GDM1 (cell line): ENCODE data around the gene GRB10.

Source experiments
- DNase-seq: peaks from one replicate; lab custom pipeline; 2025; lab: John Stamatoyannopoulos, UW

The GRB10 gene

DNA sequence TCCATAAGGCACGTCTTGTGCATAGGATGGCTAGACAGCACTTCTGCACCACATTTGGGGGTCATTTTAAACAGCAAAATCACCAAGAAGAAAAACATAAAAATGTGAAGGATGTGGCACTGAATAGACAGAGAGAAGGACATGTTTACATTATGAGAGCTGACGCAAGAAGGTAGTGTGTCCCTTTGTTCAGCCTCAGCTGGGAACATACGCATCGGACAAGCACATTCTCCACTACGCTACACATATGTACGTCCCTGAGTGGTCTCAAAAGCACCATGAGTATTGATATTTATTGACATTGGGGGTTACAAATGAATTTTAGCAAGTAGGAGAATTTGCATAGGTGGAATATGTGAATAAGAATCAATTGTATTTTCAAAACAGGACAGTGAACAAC, 237.7 kb downstream of the GRB10 start:
- no peak for DNase-seq

DNA sequence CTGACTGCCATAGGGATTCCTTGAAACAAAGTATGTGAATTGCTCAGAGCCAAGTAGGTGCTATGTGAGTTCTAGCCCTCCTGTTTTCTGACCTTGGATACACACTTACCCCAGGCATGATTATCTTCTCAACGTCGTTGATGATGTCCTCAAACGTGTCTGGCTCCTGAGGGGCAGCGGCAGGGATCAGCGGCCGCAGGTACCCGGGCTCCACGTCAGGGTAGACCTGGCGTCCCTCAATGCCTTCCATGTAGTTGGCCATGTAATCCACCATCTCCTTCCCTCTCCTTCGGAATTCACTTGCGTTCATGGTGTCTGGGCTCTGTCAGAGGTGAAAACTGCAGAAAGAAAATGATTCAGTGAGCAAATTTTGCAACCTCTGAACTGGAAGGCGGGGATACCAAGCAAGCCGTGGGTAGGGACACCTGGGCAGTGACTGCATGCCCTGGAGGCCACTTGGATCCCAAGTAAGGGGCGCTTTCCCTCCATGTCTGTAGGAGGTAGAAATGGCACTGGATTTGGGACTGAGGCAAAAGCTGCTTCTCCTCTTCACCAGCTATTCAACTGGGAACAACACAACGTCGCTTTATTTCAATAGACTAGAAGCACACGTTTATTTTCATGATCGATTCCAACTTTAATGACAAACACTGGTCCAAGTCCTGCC, 238.8 kb downstream of the GRB10 start:
- DNase-seq: no peak

DNA sequence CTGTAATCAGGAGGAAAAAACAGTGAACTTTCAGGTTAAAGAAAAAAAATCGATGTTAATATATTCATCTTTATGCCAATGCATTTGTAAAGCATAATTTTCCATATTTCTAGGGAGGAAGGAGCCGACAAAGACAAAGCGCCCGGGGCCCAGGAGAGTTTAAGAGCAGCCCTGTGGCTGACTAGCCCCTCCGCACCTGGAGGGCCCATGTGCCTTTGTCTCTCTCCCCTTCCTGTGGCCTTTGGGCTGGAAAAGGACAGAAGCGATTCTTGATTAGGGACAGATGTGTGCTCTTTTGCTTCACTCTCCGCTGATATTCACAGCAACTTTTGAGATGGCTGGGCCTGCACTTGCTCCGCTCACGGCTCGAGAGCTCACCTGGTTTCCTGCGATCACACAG, 240.6 kb downstream of the GRB10 start:
- no peak for DNase-seq

DNA sequence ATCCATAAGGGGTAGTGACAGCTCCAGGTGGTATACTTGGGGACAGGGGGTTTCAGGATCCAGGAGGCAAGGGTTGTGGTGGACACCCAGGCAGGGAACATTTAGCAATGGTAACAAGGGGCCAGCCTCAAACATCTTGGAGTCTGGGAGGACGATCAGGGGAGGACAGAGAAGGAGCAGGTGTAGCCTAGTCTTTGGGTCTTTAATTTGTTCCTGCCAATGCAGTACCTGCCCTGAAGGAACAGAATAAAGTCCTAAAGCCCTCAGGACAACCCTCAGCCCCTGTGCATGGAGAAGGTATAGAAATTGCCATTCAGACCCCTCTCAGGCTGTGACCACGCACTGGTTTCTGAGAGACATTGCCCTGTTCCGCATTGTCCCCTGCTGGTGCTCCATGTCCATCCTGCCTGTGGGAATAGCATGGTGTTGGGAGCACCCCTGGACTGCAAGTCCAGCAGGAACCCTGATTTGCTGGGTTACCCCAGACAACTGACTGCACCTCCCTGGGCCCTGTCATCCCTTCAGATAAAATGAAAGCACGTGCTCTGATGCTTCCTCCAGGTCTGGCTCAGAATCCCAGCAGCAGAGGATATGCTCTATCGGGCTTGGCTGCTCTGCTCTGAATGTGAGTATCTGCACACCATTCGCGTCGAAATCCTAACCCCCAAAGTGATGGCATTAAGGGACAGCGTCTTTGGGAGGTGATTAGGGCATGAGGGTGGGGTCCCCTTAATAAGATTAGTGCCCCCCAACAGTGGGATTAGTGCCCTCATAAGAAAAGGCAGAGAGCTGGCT, 241.7 kb downstream of the GRB10 start:
- no peak for DNase-seq
